ENCODE measurements around the gene SOX9. TPM values are rescaled to one million over a fixed set of nuclear protein-coding genes. Genes with fewer than 3 reads are reported as not detected.
"Not testable (repeated sequence)": the region's sequence is repeated elsewhere in the genome, so short reads cannot be mapped to it uniquely, and the experiment has no call there.

Gene SOX9
- total RNA-seq, 2 experiments from 2014 or later = not detected

- intact Hi-C loops (cut with micrococcal nuclease) = no loop called here
- ChIA-PET CTCF (no interaction called here), POLR2A (no interaction called here)
- Mint-ChIP-seq H3K9me3 (no peaks in the 10 kb centered on the region), H3K4me1 (ENCODE audit: low read depth) (no peaks in the 10 kb centered on the region), H3K27me3 (no peaks in the 10 kb centered on the region), H3K27ac (no peak overlapping the region), H3K4me3 (no peak overlapping the region), H3K36me3 (no peaks in the 10 kb centered on the region)
- no peak for DNase-seq
Measured at GRCh38 chr17:72097144-72097543, 23.7 kb upstream of the SOX9 start.

DNA sequence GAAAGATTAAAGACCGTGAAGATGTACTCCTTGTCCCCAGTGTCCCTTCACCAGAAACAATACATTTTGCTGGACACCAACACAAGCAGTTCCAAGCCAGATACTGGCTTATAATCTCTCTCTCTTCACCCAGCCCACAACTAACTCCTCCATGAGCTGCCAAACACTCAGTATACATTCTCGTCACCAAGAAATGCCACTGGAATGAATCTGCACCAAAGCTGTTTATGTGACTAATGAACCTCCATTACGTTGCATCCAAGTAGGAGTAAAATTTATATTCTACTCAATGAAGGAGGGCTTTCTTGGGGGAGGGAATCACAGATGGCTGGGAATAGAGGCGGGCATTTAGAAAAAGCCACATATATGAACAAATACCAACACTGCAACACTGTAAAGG, 20.9 kb upstream of the SOX9 start:
- Mint-ChIP-seq H3K27me3 (no peaks in the 10 kb centered on the region), H3K36me3 (no peaks in the 10 kb centered on the region), H3K4me1 (ENCODE audit: low read depth) (no peaks in the 10 kb centered on the region), H3K4me3 (no peak overlapping the region), H3K9me3 (no peaks in the 10 kb centered on the region), H3K27ac (no peak overlapping the region)
- CTCF ChIA-PET = no interaction called here
- no peak for DNase-seq
- POLR2A ChIA-PET = no interaction called here
- intact Hi-C loops (cut with micrococcal nuclease) = no loop called here

- POLR2A ChIA-PET = no interaction called here
- Mint-ChIP-seq H3K4me3 (no peak overlapping the region), H3K27me3 (no peaks in the 10 kb centered on the region), H3K4me1 (ENCODE audit: low read depth) (no peaks in the 10 kb centered on the region), H3K9me3 (no peaks in the 10 kb centered on the region), H3K27ac (no peak overlapping the region), H3K36me3 (no peaks in the 10 kb centered on the region)
- CTCF ChIA-PET = no interaction called here
- DNase-seq = no peak
- intact Hi-C loops (cut with micrococcal nuclease) = no loop called here
Measured at GRCh38 chr17:72100470-72100869, 20.4 kb upstream of the SOX9 start.

GRCh38 chr17:72101526-72101925, 19.3 kb upstream of the SOX9 start:
- Mint-ChIP-seq H3K4me3 (no peak overlapping the region), H3K27ac (no peak overlapping the region), H3K27me3 (no peaks in the 10 kb centered on the region), H3K9me3 (no peaks in the 10 kb centered on the region), H3K36me3 (no peaks in the 10 kb centered on the region), H3K4me1 (ENCODE audit: low read depth) (no peaks in the 10 kb centered on the region)
- intact Hi-C loops (cut with micrococcal nuclease) = no loop called here
- CTCF ChIA-PET = no interaction called here
- POLR2A ChIA-PET = no interaction called here
- DNase-seq = no peak

DNA sequence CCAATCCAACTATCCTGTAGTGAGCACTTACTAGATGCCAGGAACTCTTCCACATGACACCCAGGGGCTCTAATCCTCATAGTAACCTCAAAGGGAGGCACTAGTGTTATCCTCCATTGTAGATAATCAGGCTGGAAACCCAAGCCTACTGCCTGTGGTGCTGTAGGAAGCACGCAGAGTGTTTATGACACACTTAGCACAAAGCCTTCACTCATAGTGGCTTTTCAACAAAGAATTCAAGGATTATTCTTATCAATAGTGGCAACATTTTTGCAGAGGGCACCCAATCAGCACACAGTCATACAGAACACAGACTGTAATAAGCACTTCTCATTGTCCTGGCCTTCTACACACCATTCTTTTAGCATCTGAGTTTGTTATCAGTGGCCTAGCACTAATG, 18.5 kb upstream of the SOX9 start:
- no peak for DNase-seq
- POLR2A ChIA-PET = no interaction called here
- H3K27ac Mint-ChIP-seq = no peak overlapping the region
- H3K4me1 Mint-ChIP-seq (ENCODE audit: low read depth) = no peaks in the 10 kb centered on the region
- no peak overlapping the region for H3K4me3 Mint-ChIP-seq
- CTCF ChIA-PET = no interaction called here
- H3K27me3 Mint-ChIP-seq = no peaks in the 10 kb centered on the region
- H3K9me3 Mint-ChIP-seq = no peaks in the 10 kb centered on the region
- no peaks in the 10 kb centered on the region for H3K36me3 Mint-ChIP-seq
- intact Hi-C loops (cut with micrococcal nuclease) = no loop called here

DNA sequence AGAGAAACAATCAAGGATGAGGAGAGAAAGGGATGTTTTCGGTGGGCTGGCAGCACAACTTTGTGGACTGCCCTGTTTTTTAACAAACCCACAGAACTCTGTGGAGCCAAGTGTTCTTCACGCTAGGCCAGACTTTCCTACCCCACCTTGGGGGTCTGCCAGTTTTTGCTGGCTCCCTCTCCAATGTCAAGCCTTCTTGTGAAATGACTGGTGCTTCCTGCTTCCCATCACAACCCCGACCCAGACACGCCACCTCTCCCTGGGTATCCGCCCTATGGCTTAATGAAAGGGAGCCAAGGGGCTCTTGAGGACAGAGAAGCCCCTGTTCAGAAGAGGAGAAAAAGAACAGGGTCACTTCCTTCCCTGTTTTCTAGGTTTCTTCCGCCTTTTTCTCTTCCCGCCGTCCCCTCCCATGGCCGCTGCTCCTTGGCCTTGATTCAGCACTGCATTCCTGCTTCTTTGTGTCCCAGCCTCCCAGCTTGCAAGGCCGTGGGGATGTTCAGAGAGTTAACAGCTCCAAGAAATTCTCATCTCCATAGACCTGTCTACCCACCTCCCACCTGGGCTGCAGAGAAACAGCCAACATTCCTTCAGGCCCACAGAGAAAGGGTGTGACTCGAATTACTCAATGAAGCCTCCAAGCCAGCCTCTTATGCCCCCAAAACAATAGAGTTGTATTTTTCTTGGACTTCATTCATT, 16.5 kb upstream of the SOX9 start:
- no peak overlapping the region for H3K27ac Mint-ChIP-seq
- H3K4me3 Mint-ChIP-seq = no peak overlapping the region
- peaks cover 6% of the 10 kb centered on the region for H3K27me3 Mint-ChIP-seq
- ChIA-PET POLR2A (no interaction called here), CTCF (no interaction called here)
- intact Hi-C loops (cut with micrococcal nuclease) = no loop called here
- DNase-seq = no peak
- H3K4me1 Mint-ChIP-seq (ENCODE audit: low read depth) = no peaks in the 10 kb centered on the region
- no peaks in the 10 kb centered on the region for H3K36me3 Mint-ChIP-seq
- H3K9me3 Mint-ChIP-seq = peaks cover 2% of the 10 kb centered on the region

DNA sequence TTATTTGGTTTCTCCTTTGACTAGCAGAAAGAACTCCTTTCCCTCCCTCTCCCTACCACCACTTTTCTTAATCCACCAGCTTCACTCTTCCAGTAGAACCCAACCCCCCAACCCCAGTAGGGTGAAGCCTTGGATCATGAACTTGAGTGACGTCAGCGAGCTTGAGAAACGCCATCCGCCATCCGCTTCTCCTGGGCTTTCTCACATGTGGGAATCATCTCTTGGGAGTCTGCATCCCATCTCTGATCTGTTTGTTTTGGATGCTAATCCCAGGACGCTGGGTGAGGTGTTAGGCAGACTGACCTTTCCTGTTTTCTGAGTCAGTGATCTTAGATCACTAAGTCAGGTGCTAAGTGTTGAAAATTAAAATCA, 16.0 kb upstream of the SOX9 start:
- Mint-ChIP-seq H3K4me3 (no peak overlapping the region), H3K36me3 (no peaks in the 10 kb centered on the region), H3K27ac (no peak overlapping the region), H3K9me3 (peaks cover 2% of the 10 kb centered on the region), H3K27me3 (peaks cover 6% of the 10 kb centered on the region), H3K4me1 (ENCODE audit: low read depth) (no peaks in the 10 kb centered on the region)
- ChIA-PET CTCF (no interaction called here), POLR2A (no interaction called here)
- intact Hi-C loops (cut with micrococcal nuclease) = no loop called here
- DNase-seq = no peak

DNA sequence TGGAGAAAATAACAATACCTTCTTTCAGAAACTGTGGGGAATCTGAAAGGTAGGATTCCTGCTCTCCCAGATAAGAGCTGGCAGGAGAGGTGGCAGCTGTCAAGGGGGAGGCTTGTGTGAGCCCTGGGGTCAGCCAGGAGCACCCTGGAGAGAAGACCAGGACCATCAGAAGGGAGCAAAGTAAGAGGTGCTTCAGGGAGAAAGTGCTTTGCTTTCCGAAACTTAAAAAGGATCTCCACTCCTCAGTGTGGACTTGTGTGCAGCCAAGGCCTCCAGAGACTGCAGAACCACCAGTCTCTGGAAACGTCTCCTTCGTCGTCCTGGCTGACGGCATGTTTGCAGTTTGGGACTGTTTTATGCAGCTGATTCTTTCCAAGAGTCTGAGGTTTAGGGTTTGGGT, 13.7 kb upstream of the SOX9 start:
- Mint-ChIP-seq H3K36me3 (no peaks in the 10 kb centered on the region), H3K9me3 (peaks cover 2% of the 10 kb centered on the region), H3K4me1 (ENCODE audit: low read depth) (no peaks in the 10 kb centered on the region), H3K27me3 (peaks cover 16% of the 10 kb centered on the region), H3K4me3 (no peak overlapping the region), H3K27ac (no peak overlapping the region)
- ChIA-PET POLR2A (no interaction called here), CTCF (no interaction called here)
- intact Hi-C loops (cut with micrococcal nuclease) = no loop called here
- no peak for DNase-seq

GRCh38 chr17:72110231-72110941, 10.4 kb upstream of the SOX9 start:
- Mint-ChIP-seq H3K27me3 (peaks cover 28% of the 10 kb centered on the region), H3K36me3 (no peaks in the 10 kb centered on the region), H3K9me3 (peaks cover 2% of the 10 kb centered on the region), H3K4me1 (ENCODE audit: low read depth) (no peaks in the 10 kb centered on the region), H3K4me3 (no peak overlapping the region), H3K27ac (no peak overlapping the region)
- no peak for DNase-seq
- ChIA-PET CTCF (no interaction called here), POLR2A (no interaction called here)
- intact Hi-C loops (cut with micrococcal nuclease) = loop anchor here (10.0 kb wide), 1 partner anchor 636 kb away; no protein-coding TSS in a partner anchor

- CTCF ChIA-PET = no interaction called here
- no peak for DNase-seq
Measured at GRCh38 chr17:72110942-72111318, 9.9 kb upstream of the SOX9 start.

DNA sequence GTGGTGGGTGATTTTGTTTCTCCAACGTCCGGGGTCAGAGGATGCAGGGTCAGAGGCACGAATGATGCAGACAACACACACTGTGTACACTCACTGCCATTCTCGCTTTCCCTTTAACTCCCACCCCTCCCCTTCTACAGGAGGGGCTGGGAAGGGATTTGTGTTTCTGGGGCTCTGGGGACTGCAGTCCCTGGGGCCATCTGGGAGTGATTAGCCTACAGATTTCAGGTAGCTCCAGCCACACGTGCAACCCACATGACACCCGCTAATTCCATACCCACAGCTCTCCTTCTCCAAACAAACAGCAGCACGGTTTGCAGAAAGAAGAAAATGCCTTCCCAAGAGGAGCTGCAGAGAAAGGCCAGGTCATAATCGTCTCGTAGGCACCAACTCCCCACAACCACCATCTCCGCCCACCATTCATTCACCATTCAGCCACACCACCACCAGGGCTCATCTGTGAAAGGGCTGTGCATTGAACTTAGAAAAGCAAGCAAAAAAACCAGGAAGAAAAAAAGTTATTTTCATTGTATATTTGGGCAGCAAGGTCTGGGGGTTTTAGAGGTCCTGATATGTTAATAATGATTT, 9.4 kb upstream of the SOX9 start:
- ChIA-PET POLR2A (no interaction called here), CTCF (no interaction called here)
- H3K9me3 Mint-ChIP-seq = peaks cover 2% of the 10 kb centered on the region
- H3K4me3 Mint-ChIP-seq = no peak overlapping the region
- DNase-seq = no peak
- no peaks in the 10 kb centered on the region for H3K36me3 Mint-ChIP-seq
- no peaks in the 10 kb centered on the region for H3K4me1 Mint-ChIP-seq (ENCODE audit: low read depth)
- no peak overlapping the region for H3K27ac Mint-ChIP-seq
- intact Hi-C loops (cut with micrococcal nuclease) = loop anchor here (10.0 kb wide), 1 partner anchor 637 kb away; no protein-coding TSS in a partner anchor
- H3K27me3 Mint-ChIP-seq = peaks cover 35% of the 10 kb centered on the region

More at GRCh38 chr17:72110942-72111318, 9.9 kb upstream of the SOX9 start:
- intact Hi-C loops (cut with micrococcal nuclease) = loop anchor here (10.0 kb wide), 1 partner anchor 636 kb away; no protein-coding TSS in a partner anchor
- POLR2A ChIA-PET = no interaction called here
- H3K27ac Mint-ChIP-seq = no peak overlapping the region
- no peaks in the 10 kb centered on the region for H3K4me1 Mint-ChIP-seq (ENCODE audit: low read depth)
- H3K9me3 Mint-ChIP-seq = peaks cover 2% of the 10 kb centered on the region
- no peaks in the 10 kb centered on the region for H3K36me3 Mint-ChIP-seq
- H3K27me3 Mint-ChIP-seq = peaks cover 30% of the 10 kb centered on the region
- no peak overlapping the region for H3K4me3 Mint-ChIP-seq

GRCh38 chr17:72111926-72112325, 8.9 kb upstream of the SOX9 start:
- CTCF ChIA-PET; H3K27ac Mint-ChIP-seq; POLR2A ChIA-PET; H3K4me1 Mint-ChIP-seq (ENCODE audit: low read depth); H3K36me3 Mint-ChIP-seq; DNase-seq; H3K9me3 Mint-ChIP-seq; H3K4me3 Mint-ChIP-seq: not testable (repeated sequence)
- peaks cover 40% of the 10 kb centered on the region for H3K27me3 Mint-ChIP-seq
- intact Hi-C loops (cut with micrococcal nuclease) = loop anchor here (10.0 kb wide), 1 partner anchor 637 kb away; no protein-coding TSS in a partner anchor

DNA sequence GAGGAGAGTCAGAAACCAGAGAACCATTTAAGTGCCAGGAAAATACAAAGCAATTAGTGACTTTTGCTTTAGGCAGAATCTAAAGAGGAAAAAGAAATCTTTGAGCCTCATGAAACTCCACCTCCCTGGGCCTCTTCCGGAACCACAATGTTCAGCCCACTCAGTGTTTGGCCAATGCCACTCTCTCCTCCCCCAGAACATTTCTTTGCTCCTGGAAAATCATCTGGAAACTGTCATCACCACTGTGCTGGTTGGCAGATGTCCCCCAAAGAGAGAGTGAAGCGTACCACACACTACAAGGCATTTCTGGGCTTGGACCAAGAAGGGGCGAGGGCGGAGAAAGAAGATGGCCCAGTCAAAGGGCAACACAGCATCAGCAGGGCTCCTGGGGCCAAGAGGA, 7.1 kb upstream of the SOX9 start:
- no peak for DNase-seq
- intact Hi-C loops (cut with micrococcal nuclease) = loop anchor here (10.0 kb wide), 1 partner anchor 639 kb away; no protein-coding TSS in a partner anchor
- ChIA-PET POLR2A (no interaction called here), CTCF (no interaction called here)
- Mint-ChIP-seq H3K9me3 (no peaks in the 10 kb centered on the region), H3K27me3 (peaks cover 49% of the 10 kb centered on the region), H3K4me1 (ENCODE audit: low read depth) (no peaks in the 10 kb centered on the region), H3K27ac (no peak overlapping the region), H3K4me3 (no peak overlapping the region), H3K36me3 (no peaks in the 10 kb centered on the region)
